D721Med (cell line): Measurements from ENCODE around the gene SPATA33.
A peak's percentile ranks its signal among the peaks of the same experiment; 100 is the strongest.

Experiments used
- DNase-seq: peaks from one replicate; pipeline ENCODE4 v3.0.0; 2011; ENCODE audit warnings: low spot score; ENCODE audit not compliant: insufficient read length
- FAIRE-seq: peaks from 2 replicates; lab custom pipeline; 2011; peaks lifted over from hg19 to GRCh38; lab: Jason Lieb, UNC
- TF ChIP-seq, protein P1 (sequence below): IDR thresholded peaks from 2 replicates; pipeline ENCODE4 v1.5.1; 2012; ENCODE audit warnings: mild to moderate bottlenecking, control low read depth; ENCODE audit not compliant: insufficient read depth; ENCODE audit errors: missing control alignments

The SPATA33 gene

DNA sequence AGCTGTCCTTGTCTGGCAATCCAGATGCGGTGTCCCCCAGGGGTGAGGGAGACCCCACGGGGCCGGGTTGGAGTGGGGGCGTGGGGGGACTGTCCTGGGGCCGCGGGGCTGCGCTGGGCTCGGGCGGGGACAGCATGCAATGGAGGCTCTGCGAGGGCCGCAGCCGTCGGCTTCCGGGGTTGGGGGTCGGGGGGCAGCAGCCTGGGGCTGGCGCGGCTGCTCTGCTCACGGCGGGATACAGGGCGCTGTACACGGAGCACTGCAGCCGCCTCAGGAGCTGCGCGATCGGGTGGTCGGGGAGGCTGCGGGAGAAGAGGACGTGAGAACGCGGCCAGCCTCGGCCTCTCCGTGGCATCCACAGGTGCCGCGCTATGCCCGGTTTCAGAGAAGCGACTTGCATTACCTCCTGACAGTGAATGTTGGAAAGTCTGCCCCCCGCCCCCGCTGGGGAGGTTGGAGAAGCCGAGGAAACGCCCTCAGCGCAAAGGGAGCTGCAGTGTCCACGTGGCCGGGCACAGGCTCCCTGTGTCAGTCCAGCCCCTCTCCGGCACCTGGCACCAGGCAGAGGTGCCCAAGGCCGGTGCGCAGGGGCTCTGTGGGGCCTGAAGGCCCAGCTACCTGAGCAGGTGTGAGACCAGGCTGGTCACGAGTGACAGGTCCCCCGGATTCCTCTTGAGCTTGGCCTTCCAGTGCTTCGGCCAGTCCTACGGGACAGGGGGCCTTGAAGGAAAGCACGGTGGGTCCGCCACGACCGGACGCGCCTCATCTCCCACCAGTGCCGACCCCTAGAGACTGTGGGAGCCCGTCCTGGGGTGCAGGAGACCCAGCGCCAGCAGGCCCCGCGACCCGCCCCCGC, 53.3 kb downstream of the SPATA33 start:
- DNase-seq (no peak), FAIRE-seq (no peak)
- TF ChIP-seq, protein P1, sequence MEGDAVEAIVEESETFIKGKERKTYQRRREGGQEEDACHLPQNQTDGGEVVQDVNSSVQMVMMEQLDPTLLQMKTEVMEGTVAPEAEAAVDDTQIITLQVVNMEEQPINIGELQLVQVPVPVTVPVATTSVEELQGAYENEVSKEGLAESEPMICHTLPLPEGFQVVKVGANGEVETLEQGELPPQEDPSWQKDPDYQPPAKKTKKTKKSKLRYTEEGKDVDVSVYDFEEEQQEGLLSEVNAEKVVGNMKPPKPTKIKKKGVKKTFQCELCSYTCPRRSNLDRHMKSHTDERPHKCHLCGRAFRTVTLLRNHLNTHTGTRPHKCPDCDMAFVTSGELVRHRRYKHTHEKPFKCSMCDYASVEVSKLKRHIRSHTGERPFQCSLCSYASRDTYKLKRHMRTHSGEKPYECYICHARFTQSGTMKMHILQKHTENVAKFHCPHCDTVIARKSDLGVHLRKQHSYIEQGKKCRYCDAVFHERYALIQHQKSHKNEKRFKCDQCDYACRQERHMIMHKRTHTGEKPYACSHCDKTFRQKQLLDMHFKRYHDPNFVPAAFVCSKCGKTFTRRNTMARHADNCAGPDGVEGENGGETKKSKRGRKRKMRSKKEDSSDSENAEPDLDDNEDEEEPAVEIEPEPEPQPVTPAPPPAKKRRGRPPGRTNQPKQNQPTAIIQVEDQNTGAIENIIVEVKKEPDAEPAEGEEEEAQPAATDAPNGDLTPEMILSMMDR: no peak

DNA sequence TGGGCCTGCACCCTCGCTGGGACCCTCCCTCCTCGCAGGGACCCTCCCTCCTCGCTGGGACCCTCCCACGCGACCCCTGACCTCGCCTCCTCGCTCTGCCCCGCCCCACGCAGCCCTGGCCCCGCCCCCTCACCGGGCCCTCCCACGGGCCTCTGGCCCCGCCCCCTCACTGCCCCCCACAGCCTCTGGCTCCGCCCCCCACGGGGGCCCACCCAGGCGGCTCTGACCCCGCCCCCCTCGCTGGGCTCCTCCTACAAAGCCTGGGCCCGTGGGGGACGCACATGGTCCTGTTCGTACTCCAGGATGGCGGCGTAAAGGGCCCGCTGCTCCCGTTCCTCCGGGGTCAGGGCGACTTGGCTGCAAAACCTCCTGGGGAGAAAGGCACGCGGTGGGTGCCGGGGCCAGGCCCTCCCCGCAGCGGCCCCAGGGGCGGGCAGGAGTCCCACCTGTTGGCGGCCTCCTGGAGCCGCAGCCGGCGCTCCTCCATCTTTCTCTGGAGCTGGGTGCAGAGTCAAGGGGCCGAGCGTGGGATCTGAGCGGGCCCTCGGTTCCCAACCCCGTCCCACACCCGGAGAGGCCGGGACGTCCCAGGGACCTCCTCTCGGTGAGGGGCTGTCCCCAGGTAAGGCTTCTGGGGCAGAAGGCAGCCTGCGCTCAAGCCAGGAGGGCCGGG, 54.1 kb downstream of the SPATA33 start:
- no peak for FAIRE-seq
- DNase-seq: peak; percentile 88

DNA sequence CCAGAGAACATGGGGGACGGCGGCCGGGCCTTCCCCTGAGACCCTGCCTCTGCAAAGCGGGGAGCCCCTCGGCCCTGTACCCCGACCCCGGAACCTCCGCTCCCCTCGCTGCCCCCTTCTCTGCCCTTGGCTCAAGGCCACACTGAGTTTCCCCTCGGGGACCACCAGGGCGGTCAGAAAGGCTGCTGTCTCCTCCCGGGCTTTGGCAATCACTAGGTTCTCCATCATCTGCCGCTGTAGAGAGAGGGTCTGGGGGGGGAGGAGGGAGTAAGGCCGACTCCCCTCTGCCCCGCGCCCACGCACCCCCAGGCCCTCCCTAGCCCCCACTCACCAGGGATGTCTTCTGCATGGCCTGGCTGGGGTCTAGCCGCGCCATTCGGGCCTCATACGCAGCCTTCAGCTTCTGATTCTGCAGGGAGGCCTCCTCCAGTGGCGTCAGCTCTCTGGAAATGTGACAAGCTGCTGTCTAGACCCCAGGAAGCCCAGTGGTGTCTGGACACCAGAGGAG, 54.7 kb downstream of the SPATA33 start:
- no peak for DNase-seq
- FAIRE-seq: no peak
- TF ChIP-seq, protein P1: no peak

More for the DNA sequence above, 54.1 kb downstream of the SPATA33 start:
- TF ChIP-seq, protein P1: no peak

DNA sequence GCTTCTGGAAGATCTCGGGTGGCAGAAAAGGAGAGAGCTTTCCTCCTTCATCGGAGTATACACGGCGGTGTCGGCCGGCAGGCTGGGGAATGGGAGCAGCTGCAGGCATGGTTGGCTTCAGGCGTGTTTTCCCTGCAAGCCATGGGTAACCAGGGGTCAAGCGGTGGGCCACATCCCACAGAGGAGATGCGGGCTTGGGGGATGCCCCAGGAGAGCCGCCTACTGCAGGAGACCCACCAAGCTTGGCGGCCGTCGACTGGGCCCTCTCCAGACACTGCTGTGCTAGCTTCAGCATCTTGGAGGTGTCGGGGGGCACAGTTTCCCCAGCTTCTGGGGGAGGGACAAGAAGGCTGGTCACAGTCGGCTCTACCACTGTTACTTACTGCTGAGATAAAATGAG, 58.9 kb downstream of the SPATA33 start:
- DNase-seq (no peak), FAIRE-seq (no peak)
- TF ChIP-seq, protein P1: no peak

DNA sequence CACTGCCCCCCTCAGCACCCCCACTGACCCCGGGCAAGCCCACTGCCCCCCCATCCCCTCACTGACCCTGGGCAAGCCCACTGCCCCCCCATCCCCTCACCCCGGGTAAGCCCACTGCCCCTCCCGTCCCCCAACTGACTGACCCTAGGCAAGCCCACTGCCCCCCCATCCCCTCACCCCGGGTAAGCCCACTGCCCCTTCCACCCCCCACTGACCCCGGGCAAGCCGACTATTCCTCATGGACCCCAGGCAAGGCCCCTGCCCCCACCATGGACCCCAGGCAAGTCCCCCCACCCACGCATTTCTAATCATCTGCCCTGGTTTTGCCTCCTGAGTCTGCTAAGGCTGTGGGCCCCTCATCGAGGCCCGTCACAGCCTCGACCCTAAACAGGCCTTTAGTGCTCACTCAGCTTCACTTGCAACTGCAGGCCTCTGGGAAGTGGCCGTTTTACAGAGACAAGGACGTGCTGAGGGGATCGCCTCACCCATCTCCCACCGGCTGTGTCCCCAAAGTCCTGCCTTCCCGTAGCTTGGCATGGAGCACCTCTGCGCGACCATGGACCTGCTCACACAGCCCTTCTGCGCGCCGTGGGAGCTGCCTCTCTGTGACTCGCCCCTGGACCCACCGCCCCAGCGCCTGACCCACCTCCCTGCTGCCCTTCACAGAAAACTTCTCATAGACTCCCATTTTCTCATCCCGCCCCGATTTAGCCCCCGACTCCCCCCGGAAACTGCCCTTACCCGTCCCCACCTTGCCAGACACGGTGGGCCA, 59.5 kb downstream of the SPATA33 start:
- TF ChIP-seq, protein P1: no peak
- no peak for FAIRE-seq
- DNase-seq: no peak

DNA sequence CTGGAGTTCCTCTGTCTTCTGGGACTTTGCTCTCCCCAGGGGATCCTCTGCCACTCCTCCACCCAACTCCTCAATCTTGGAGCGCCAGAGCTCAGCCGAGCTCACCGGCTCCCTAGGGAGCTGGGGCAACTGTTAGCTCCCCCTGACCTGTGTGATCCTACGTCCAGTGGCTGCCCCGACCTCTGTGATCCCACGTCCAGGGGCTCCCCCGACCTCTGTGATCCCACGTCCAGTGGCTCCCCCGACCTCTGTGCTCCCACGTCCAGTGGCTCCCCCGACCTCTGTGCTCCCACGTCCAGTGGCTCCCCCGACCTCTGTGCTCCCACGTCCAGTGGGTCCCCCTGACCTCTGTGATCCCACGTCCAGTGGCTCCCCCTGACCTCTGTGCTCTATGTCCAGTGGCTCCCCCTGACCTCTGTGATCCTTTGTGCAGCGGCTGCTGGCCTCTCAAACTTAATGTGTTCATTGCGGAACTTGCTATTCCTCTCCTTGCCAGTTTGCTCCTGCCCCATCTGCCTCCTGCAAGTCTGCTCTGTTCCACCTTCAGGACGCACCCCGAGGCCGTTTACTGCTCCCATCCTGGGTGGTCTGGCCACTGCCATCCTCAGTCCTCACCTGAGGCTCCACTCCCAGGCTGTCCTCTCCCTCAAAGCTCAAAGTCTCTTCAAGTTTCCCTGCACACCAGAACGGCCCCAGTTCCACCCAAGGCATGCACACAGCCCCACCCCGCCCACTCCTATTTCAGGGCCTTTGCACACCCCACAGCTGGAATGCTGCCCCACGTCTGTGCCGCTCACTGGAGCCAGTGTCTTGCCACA, 60.3 kb downstream of the SPATA33 start:
- TF ChIP-seq, protein P1: no peak
- FAIRE-seq (no peak), DNase-seq (no peak)
